ENCODE measurements around the gene MON1B. TPM values are rescaled to one million over a fixed set of nuclear protein-coding genes. Genes with fewer than 3 reads are reported as not detected.

The MON1B gene
- total and polyA plus RNA-seq, 9 of the 15 experiments (the other 6 are each of a cell fraction or from before 2014, with no cell fraction given), result 5.0 to 66.0 (median 12.6) TPM

- WGBS (ENCODE audit: insufficient coverage, low coverage, missing lambda C conversion rate), result 98% methylated on average over 8 of the region's 18 CpGs
- H3K9ac ChIP-seq (ENCODE audit: insufficient read depth in 1 of 2, low read depth in 2 of 2, low read length in 2 of 2), result no peak within 1 kb of the TSS
- ATAC-seq, result no peak; the same call in 2 of the 3 replicates
- H3K9me3 ChIP-seq (replicated peaks; ENCODE audit: control insufficient read depth, insufficient read depth, low read depth, low read length), result no peaks in the 10 kb centered on the region
- TF ChIP-seq RBFOX2 (IDR thresholded peaks at IDR 0.05; ENCODE audit: low read depth, low read length) (peak; percentile 35; the same call in 1 of the 2 replicates), ZNF347 (CRISPR knock-in tag; IDR thresholded peaks at IDR 0.05; ENCODE audit: low read depth) (no peak)
- no peak within 1 kb of the TSS for H3K4me2 ChIP-seq (ENCODE audit: insufficient read depth, low read length)
- H3K9me1 ChIP-seq (ENCODE audit: control insufficient read depth, insufficient read depth, low read length), result no peaks in the 10 kb centered on the region
- H3K79me2 ChIP-seq (ENCODE audit: control insufficient read depth, insufficient read depth, low read length), result no peaks in the 10 kb centered on the region
- no peaks in the 10 kb centered on the region for H4K20me1 ChIP-seq (replicated peaks; ENCODE audit: control insufficient read depth, insufficient read depth, low read length)
- no peak for FAIRE-seq
- no peak within 1 kb of the TSS for H2AFZ ChIP-seq (ENCODE audit: low read depth, low read length)
- CTCF ChIA-PET (ENCODE audit: low intra/inter-chr PET ratio), result no interaction called here
- POLR2A ChIA-PET, result no interaction called here
- intact Hi-C loops (cut with micrococcal nuclease), result no loop called here
- in situ Hi-C loops (cut with MboI), result loop anchor here (25.0 kb wide), 2 partner anchors 1562 to 1987 kb away; partner anchors contain the start of genes CTRB1, CTRB2, KARS1 and TERF2IP
- no peak within 1 kb of the TSS for H3K4me3 ChIP-seq
- peaks cover 0 to 8% of the 10 kb centered on the region in 2 experiments; a peak in 1 of 5 replicates for H3K4me1 ChIP-seq (replicated peaks in 1 of 2; ENCODE audit: control insufficient read depth in 2 of 2, insufficient read depth in 2 of 2, low read length in 2 of 2)
- no peaks in the 10 kb centered on the region for H3K27me3 ChIP-seq (ENCODE audit: control insufficient read depth in 2 of 2, insufficient read depth in 2 of 2, low read length in 2 of 2)
- H3K27ac ChIP-seq (ENCODE audit: extremely low read depth, low read depth, low read length), result no peak within 1 kb of the TSS
- DNase-seq (ENCODE audit: extremely low read depth in 1 of 4, low spot score in 3 of 4), result no peak
- peaks cover 49% of the 10 kb centered on the region; the same call in 2 of the 3 replicates for H3K36me3 ChIP-seq (ENCODE audit: control insufficient read depth, insufficient read depth, low read length)
- BruUV-seq (replicated peaks), result no TSS peak
These were observed 8.2 kb downstream of the MON1B start, which contains the start of gene SYCE1L for GRCh38 chr16:77199211-77199610. Gene SYCE1L, plus strand, starts transcription at chr16:77199408. Its CDS starts 44 bp downstream, at chr16:77199452.

GRCh38 chr16:77206533-77206932, 15.5 kb downstream of the MON1B start:
- FAIRE-seq (no peak), DNase-seq (ENCODE audit: extremely low read depth in 1 of 4, low spot score in 3 of 4) (no peak)
- H3K36me3 ChIP-seq (ENCODE audit: control insufficient read depth, insufficient read depth, low read length), result no peaks in the 10 kb centered on the region
- TF ChIP-seq HDAC1 (IDR thresholded peaks at IDR 0.05) (no peak), SMARCA4 (IDR thresholded peaks at IDR 0.05) (no peak), EHMT2 (IDR thresholded peaks at IDR 0.05) (no peak), MAFK (IDR thresholded peaks at IDR 0.05; ENCODE audit: low read length) (no peak), GTF2F1 (IDR thresholded peaks at IDR 0.05; ENCODE audit: low read depth, low read length) (no peak), TCF15 (CRISPR knock-in tag; IDR thresholded peaks at IDR 0.05) (no peak), NFATC3 (IDR thresholded peaks at IDR 0.05) (no peak)
- TF ChIP-seq, protein P1, sequence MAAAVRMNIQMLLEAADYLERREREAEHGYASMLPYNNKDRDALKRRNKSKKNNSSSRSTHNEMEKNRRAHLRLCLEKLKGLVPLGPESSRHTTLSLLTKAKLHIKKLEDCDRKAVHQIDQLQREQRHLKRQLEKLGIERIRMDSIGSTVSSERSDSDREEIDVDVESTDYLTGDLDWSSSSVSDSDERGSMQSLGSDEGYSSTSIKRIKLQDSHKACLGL (CRISPR knock-in tag; IDR thresholded peaks at IDR 0.05; ENCODE audit: borderline replicate concordance, poor library complexity, severe bottlenecking), result no peak
- TF ChIP-seq, protein P2, sequence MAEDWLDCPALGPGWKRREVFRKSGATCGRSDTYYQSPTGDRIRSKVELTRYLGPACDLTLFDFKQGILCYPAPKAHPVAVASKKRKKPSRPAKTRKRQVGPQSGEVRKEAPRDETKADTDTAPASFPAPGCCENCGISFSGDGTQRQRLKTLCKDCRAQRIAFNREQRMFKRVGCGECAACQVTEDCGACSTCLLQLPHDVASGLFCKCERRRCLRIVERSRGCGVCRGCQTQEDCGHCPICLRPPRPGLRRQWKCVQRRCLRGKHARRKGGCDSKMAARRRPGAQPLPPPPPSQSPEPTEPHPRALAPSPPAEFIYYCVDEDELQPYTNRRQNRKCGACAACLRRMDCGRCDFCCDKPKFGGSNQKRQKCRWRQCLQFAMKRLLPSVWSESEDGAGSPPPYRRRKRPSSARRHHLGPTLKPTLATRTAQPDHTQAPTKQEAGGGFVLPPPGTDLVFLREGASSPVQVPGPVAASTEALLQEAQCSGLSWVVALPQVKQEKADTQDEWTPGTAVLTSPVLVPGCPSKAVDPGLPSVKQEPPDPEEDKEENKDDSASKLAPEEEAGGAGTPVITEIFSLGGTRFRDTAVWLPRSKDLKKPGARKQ (CRISPR knock-in tag; IDR thresholded peaks at IDR 0.05), result no peak

More at GRCh38 chr16:77206533-77206932, 15.5 kb downstream of the MON1B start:
- no peak overlapping the region for H3K27ac ChIP-seq (ENCODE audit: extremely low read depth, low read depth, low read length)
- WGBS (ENCODE audit: insufficient coverage, low coverage, missing lambda C conversion rate), result 16% methylated on average over 2 of the region's 2 CpGs
- no peaks in the 10 kb centered on the region for H3K79me2 ChIP-seq (ENCODE audit: control insufficient read depth, insufficient read depth, low read length)
- no TSS peak for BruUV-seq (replicated peaks)
- no peaks in the 10 kb centered on the region; the same call in 1 of the 2 replicates for H4K20me1 ChIP-seq (replicated peaks; ENCODE audit: control insufficient read depth, insufficient read depth, low read length)
- ATAC-seq, result no peak
- ChIA-PET POLR2A (no interaction called here), CTCF (ENCODE audit: low intra/inter-chr PET ratio) (no interaction called here)
- no peaks in the 10 kb centered on the region for H3K9me1 ChIP-seq (ENCODE audit: control insufficient read depth, insufficient read depth, low read length)
- intact Hi-C loops (cut with micrococcal nuclease) (no loop called here), in situ Hi-C loops (cut with MboI) (no loop called here)
- no peaks in the 10 kb centered on the region for H3K4me1 ChIP-seq (replicated peaks in 1 of 2; ENCODE audit: control insufficient read depth in 2 of 2, insufficient read depth in 2 of 2, low read length in 2 of 2)
- no peak overlapping the region for H3K4me3 ChIP-seq
- peaks cover 0 to 5% of the 10 kb centered on the region in 2 experiments; a peak in 2 of 5 replicates for H3K27me3 ChIP-seq (ENCODE audit: control insufficient read depth in 2 of 2, insufficient read depth in 2 of 2, low read length in 2 of 2)
- no peak overlapping the region for H3K9ac ChIP-seq (ENCODE audit: insufficient read depth in 1 of 2, low read depth in 2 of 2, low read length in 2 of 2)
- no peaks in the 10 kb centered on the region for H3K9me3 ChIP-seq (replicated peaks; ENCODE audit: control insufficient read depth, insufficient read depth, low read depth, low read length)
- no peak overlapping the region for H3K4me2 ChIP-seq (ENCODE audit: insufficient read depth, low read length)
- no peak overlapping the region for H2AFZ ChIP-seq (ENCODE audit: low read depth, low read length)

Measured in K562 (cell line).